Left lung (tissue), 10 donors: ENCODE measurements around the gene VPS26A. TPM values are rescaled to one million over a fixed set of nuclear protein-coding genes. Genes with fewer than 3 reads are reported as not detected.

Experiments used
- ATAC-seq: fragments of 200-7000 bp; cut with Tn5 transposase; one replicate; pipeline ENCODE4 v1.9.1; 2020; ENCODE audit warnings: moderate library complexity
- DNase-seq, 4 donors: peaks; one replicate each; pipeline ENCODE4 v3.0.0-alpha.2; 2013 to 2020
- H3K27ac ChIP-seq, 2 donors: fragments of 200-600 bp; sonication (generic) in 1 of 2; one replicate each; pipeline versions ENCODE4 v1.5.0 to v1.8.0; 2020 to 2021
- H3K27me3 ChIP-seq, 2 donors: fragments of 200-600 bp; sonication (generic) in 1 of 2; one replicate each; pipeline versions ENCODE4 v1.5.0 to v1.8.0; 2020 to 2021
- H3K36me3 ChIP-seq, 2 donors: fragments of 200-600 bp; sonication (generic) in 1 of 2; one replicate each; pipeline versions ENCODE4 v1.5.0 to v1.8.0; 2020 to 2021
- H3K4me1 ChIP-seq, 2 donors: fragments of 200-600 bp; one replicate each; pipeline ENCODE4 v1.8.0; 2021
- H3K4me3 ChIP-seq, 2 donors: fragments of 200-600 bp; sonication (generic) in 1 of 2; one replicate each; pipeline versions ENCODE4 v1.5.0 to v1.8.0; 2020 to 2021; ENCODE audit warnings: mild to moderate bottlenecking in 1 of 2
- H3K9me3 ChIP-seq, 2 donors: fragments of 200-600 bp; sonication (generic) in 1 of 2; one replicate each; pipeline versions ENCODE4 v1.5.0 to v1.8.0; 2020 to 2021
- intact Hi-C, 2 donors: fragments of 100-400 bp; cut with DNase I; formaldehyde crosslinking; loops; one replicate each; pipeline versions ENCODE4 v1.11.2 to v1.14.2; 2022
- polyA plus RNA-seq, 6 donors: library from polyadenylated mRNA; unstranded; fragments of 120-200 nt; gene quantifications; one replicate each; pipeline ENCODE4 v1.2.1, GENCODE V29; 2013; ENCODE audit not compliant: insufficient read length in 6 of 6
- total RNA-seq, 2 donors: library from RNA; stranded (reverse); fragmentation: NEBNext Ultra II Directional; extraction: Animal tissue kit (Norgen Biotek cat#: 25700); gene quantifications; one replicate each; pipeline ENCODE4 v1.2.1, GENCODE V29; 2021
- TF ChIP-seq, protein P1 (sequence below), 2 donors: fragments of 200-600 bp; sonication (generic) in 1 of 2; IDR thresholded peaks; one replicate each; pipeline versions ENCODE4 v1.5.0 to v1.8.0; 2021; ENCODE audit warnings: antibody characterized with exemption in 2 of 2
- donor health status: DM: no; HTN: yes; CAD: no.
- donor health status: DM: no; HTN: no; CAD: no.

VPS26A gene
- total and polyA plus RNA-seq, 8 donors = 50.6 to 75.5 (median 68.7) TPM

GRCh38 chr10:69145864-69146263 is 21.9 kb downstream of the VPS26A start:
- peaks cover 0 to 21% of the 10 kb centered on the region in 2 donors for H3K4me1 ChIP-seq
- ATAC-seq (no peak), DNase-seq (no peak)
- no peaks in the 10 kb centered on the region for H3K9me3 ChIP-seq
- no peak overlapping the region for H3K4me3 ChIP-seq
- no peaks in the 10 kb centered on the region for H3K27me3 ChIP-seq
- TF ChIP-seq, protein P1, sequence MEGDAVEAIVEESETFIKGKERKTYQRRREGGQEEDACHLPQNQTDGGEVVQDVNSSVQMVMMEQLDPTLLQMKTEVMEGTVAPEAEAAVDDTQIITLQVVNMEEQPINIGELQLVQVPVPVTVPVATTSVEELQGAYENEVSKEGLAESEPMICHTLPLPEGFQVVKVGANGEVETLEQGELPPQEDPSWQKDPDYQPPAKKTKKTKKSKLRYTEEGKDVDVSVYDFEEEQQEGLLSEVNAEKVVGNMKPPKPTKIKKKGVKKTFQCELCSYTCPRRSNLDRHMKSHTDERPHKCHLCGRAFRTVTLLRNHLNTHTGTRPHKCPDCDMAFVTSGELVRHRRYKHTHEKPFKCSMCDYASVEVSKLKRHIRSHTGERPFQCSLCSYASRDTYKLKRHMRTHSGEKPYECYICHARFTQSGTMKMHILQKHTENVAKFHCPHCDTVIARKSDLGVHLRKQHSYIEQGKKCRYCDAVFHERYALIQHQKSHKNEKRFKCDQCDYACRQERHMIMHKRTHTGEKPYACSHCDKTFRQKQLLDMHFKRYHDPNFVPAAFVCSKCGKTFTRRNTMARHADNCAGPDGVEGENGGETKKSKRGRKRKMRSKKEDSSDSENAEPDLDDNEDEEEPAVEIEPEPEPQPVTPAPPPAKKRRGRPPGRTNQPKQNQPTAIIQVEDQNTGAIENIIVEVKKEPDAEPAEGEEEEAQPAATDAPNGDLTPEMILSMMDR (IDR thresholded peaks at IDR 0.05) = no peak
- H3K27ac ChIP-seq = no peak overlapping the region
- H3K36me3 ChIP-seq = peaks cover 0 to 9% of the 10 kb centered on the region in 2 donors
- intact Hi-C loops = no loop called here

- no peak for DNase-seq
- no peak overlapping the region for H3K27ac ChIP-seq
Measured at GRCh38 chr10:69146759-69147158, 22.8 kb downstream of the VPS26A start.

DNA sequence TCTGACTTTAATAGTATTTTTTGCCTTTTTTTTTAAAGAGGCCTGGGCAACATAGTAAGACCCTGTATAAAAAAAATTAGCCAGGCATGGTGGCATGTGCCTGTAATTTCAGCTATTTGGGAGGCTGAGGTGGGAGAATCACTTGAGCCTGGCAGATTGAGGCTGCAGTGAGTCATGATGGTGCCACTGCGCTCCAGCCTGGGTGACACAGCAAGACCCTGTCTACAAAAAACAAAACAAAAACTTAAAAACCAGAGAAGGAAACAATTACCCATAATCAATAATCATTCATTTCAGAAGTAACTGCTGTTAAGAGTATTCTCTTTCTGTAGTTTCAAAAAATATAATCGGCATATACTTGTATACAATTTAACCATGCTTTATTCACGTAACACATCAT is 28.0 kb downstream of the VPS26A start:
- intact Hi-C loops = no loop called here
- DNase-seq (no peak), ATAC-seq (no peak)
- no peaks in the 10 kb centered on the region for H3K27me3 ChIP-seq
- H3K27ac ChIP-seq = no peak overlapping the region
- no peaks in the 10 kb centered on the region for H3K9me3 ChIP-seq
- no peaks in the 10 kb centered on the region for H3K36me3 ChIP-seq
- peaks cover 0 to 8% of the 10 kb centered on the region in 2 donors for H3K4me1 ChIP-seq
- TF ChIP-seq, protein P1 (IDR thresholded peaks at IDR 0.05) = no peak
- H3K4me3 ChIP-seq = no peak overlapping the region

More at GRCh38 chr10:69146759-69147158, 22.8 kb downstream of the VPS26A start:
- Histone ChIP-seq H3K4me1 (peaks cover 0 to 21% of the 10 kb centered on the region in 2 donors), H3K27me3 (no peaks in the 10 kb centered on the region), H3K4me3 (no peak overlapping the region), H3K36me3 (peaks cover 0 to 7% of the 10 kb centered on the region in 2 donors), H3K9me3 (no peaks in the 10 kb centered on the region)
- no peak for ATAC-seq
- intact Hi-C loops = no loop called here
- TF ChIP-seq, protein P1 (IDR thresholded peaks at IDR 0.05) = no peak

DNA sequence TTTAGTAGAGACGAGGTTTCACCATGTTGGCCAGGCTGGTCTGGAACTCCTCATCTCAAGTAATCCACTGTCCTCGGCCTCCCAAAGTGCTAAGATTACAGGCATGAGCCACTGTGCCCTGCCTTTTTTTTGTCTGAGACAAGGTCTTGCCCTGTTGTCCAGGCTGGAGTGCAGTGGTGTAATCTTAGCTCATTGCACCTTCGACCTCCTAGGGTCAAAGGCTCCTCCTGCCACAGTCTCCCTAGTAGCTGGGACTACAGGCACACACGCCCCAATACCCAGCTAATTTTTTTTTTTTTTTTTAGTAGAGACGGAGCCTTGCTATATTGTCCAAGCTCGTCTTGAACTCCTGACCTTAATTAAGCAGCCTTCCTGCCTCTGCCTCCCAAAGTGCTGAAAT is 29.2 kb downstream of the VPS26A start:
- DNase-seq = no peak
- intact Hi-C loops = no loop called here
- Histone ChIP-seq H3K27ac (no peak overlapping the region), H3K4me3 (no peak overlapping the region), H3K27me3 (no peaks in the 10 kb centered on the region), H3K4me1 (no peaks in the 10 kb centered on the region), H3K9me3 (no peaks in the 10 kb centered on the region), H3K36me3 (peaks cover 0 to 9% of the 10 kb centered on the region in 2 donors)
- TF ChIP-seq, protein P1 (IDR thresholded peaks at IDR 0.05) = no peak
- ATAC-seq = no peak

- DNase-seq (no peak), ATAC-seq (peak; percentile 27)
- TF ChIP-seq, protein P1 (IDR thresholded peaks at IDR 0.05) = no peak
- H3K9me3 ChIP-seq = no peaks in the 10 kb centered on the region
- H3K4me1 ChIP-seq = no peaks in the 10 kb centered on the region
- no peak overlapping the region for H3K27ac ChIP-seq
- no peaks in the 10 kb centered on the region for H3K27me3 ChIP-seq
- H3K36me3 ChIP-seq = peaks cover 0 to 80% of the 10 kb centered on the region in 2 donors
- intact Hi-C loops = no loop called here
- H3K4me3 ChIP-seq = no peak overlapping the region
Measured at GRCh38 chr10:69160809-69161241, 36.8 kb downstream of the VPS26A start.
